Stimulated activated CD4-positive, alpha-beta T cell treated with anti-CD3 and anti-CD28 coated beads, Interleukin-15, amount 100 ng/mL, for 1 hour (primary cell): ENCODE results near the gene METTL27.
"Not testable (repeated sequence)": the region's sequence is repeated elsewhere in the genome, so short reads cannot be mapped to it uniquely, and the experiment has no call there.

ENCODE experiments used
- DNase-seq, 2 donors: peaks; one replicate each; pipeline ENCODE4 v3.0.0-alpha.2; 2020; ENCODE audit warnings: low read depth in 1 of 2, low spot score in 1 of 2

The METTL27 gene, protein sequence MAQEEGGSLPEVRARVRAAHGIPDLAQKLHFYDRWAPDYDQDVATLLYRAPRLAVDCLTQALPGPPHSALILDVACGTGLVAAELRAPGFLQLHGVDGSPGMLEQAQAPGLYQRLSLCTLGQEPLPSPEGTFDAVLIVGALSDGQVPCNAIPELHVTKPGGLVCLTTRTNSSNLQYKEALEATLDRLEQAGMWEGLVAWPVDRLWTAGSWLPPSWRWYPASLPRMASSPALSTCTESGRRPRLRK

DNA sequence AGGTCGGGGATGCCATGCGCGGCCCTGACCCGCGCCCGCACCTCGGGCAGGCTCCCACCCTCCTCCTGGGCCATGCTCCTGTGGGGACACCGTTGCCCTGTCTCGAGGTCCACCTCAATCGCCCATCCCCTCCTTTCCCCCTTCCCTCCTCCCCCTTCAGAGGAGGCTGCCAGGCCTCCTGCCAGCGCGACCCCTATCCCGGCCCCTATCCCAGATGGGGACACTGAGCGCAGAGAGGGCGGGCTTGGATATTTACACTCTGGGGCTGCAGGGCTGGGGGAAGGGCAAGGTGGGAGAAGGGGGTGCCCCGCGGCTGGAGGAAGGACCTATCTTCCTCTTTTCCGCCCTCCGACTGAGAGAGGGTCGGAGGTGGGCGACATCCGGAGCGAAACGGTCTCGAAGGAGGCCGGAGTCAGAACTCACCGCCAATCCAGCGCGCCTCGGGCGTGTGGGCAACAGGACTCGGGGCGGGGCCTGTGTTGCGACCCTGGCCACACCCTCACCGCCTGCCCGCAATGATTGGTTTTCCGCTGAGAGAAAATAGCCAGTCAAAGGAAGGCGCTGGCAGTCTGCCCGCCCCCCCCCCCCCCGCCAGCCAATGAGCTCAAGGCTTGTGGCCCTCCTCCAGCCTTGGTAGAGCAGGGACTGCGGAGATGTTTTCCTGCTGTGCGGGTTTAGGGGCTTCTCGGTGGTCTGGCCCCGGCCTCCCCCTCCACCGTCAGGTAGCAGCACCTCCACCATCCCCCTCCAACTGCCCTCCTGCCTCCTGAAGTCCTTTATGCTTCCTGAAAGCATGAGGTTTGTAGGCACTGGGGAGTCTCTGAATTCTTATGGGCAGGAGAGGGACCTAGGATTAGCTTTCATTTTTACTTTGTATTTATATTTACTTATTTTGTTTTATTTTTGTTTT, at the start of gene METTL27:
Gene METTL27 (minus strand): TSS at position 450 of the 910 bp plus-strand sequence. CDS start 376 bp downstream, at position 74.
- peak; percentile 77 to 78 for DNase-seq

DNA sequence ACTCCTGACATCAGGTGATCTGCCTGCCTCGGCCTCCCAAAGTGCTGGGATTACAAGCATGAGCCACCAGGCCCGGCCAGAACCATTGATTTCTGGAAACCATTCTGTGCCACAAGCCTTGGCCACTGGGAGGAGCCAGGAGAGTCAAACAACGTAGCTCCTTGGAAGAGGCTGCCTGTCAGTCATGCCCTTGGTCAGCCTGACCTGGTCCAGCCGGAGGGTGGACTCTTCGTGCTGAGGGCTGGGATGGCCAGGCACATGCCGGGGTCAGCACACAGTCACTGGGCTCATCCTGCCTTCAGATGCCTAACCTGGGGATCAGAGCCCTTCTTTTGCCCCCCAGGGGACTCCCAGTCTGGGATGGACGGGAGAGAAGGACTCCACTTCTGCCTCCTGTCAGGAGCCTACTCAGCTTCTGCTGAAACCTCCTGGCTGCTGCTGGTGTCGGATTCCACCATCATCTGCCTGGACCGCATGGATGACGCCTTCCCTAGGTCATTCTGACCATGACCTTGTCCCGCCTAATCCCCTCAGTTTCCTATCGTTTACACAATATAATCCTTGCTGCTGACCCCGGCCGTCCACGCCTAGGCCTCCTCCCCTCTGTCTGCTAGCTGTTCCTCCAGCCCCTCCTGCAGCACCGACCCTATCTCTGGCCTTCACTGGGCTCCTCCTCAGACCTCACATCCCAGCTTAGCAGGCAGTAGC, 49.0 kb upstream of the METTL27 start:
- DNase-seq = no peak

DNA sequence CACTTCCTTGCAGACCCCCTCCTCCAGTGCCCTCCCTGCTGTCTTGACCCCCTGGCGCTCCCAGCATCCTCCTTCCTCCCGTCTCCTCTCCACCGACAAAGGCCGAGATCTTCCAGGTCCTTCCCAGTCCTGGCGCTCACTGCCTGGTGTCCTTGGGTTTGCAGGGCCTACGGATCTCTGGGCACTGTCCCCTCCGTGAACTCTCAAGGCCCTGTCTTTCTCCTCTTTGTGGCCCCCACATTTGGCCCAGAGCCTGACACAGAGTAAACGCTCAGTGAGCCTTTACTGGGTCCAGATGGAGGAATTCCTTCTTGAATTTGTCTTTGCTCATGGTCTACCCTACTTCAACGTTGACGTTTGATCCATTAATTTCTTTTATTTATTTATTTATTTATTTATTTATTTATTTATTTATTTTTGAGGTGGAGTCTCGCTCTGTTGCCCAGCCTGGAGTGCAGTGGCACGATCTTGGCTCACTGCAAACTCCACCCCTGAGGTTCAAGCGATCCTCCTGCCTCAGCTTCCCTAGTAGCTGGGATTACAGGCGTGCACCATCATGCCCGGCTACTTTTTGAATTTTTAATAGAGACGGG, 48.3 kb upstream of the METTL27 start:
- DNase-seq = no peak

DNA sequence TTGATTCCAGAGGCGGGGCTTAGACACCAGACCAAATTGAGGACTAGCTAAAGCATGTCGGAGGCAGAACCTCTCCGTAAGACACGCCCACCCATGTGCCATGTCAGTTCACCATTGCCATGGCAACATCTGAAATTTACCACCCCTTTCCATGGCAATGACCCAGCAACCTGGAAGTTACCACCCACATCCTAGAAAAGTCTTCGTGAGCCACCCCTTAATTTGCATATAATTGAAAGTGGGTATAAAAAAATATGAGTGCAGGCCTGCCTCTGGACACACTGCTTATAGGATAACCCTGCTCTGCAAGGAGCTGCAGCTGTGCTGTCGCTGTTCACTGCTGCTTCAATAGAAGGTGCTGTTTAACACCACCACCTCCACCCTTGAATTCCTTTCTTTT, 46.6 kb upstream of the METTL27 start:
- no peak for DNase-seq

DNA sequence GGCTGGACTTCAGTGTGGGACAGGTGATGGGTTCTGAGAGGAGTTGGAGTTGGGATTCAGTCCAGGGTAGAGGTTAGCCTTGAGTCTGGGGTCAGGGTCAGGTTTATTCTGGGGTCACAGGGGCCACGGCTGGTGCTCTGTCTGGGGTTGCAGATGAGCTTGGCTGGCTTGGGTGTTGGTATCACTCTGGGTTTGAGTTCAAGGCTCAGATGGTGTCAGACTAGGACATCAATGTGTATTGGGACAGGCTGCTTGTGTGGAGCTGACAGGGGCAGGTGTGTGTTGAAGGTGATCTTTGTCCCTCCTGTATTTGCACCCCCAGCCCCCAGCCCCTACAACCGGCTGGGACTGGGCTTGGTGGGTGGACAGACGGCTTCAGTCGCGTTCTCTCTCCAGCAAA, 45.4 kb upstream of the METTL27 start:
- DNase-seq = no peak

DNA sequence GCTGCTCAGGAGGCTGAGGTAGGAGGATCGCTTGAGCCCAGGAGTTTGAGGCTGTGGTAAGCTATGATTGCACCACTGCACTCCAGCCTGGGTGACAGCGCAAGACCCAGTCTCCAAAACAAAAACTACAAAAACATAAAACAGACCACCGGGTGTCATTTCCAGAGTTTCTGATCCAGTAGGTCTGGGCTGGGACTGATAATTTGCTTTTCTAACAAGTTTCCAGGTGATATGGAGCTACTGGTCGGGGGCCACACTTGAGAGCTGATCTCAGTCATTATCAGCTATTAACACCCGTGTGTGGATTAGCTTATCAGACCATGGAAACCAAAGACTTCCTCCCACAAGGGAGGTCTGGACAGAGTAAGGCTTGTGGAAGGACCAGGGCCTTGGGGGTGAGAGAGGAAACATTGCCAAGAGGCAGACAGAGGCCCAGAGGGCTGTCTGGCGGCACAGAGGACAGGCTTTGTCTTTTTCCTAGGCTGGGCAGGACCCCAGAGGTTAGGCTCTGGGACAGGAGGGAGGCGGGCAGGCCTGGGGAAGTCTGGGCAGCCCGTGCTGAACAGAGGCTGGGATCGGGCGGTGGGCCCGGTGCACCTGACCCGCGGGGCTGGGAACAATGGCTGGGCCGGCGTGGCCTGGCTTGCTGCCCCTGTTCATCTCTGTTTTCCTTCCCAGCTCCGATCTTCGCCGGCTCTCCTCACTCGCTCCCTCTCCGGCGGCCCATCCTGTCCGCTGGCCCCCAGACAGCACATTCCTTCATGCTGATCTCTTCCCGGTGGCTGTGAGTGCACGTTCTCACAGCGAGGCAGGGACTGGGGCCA, 43.9 kb upstream of the METTL27 start:
- DNase-seq = no peak

DNA sequence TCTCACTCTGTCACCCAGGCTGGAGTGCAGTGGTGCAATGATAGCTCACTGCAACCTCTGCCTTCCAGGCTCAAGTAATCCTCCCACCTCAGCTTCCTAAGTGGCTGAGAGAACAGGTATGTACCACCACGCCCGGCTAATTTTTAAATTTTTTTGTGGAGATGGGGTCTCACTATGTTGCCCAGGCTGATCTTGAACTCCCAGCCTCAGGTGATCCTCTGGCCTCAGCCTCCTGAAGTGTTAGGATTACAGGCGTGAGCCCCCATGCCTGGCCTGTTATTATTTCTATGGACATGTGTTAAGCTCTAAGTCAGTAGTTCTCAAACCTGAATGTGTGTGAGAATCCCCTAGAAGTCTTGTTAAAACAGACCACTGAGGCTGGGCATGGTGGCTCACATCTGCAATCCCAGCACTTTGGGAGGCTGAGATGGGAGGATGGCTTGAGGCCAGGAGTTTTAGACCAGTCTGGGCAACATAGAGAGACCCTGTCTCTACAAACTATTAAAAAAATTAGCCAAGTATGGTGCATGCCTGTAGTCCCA, 43.2 kb upstream of the METTL27 start:
- no peak for DNase-seq

DNA sequence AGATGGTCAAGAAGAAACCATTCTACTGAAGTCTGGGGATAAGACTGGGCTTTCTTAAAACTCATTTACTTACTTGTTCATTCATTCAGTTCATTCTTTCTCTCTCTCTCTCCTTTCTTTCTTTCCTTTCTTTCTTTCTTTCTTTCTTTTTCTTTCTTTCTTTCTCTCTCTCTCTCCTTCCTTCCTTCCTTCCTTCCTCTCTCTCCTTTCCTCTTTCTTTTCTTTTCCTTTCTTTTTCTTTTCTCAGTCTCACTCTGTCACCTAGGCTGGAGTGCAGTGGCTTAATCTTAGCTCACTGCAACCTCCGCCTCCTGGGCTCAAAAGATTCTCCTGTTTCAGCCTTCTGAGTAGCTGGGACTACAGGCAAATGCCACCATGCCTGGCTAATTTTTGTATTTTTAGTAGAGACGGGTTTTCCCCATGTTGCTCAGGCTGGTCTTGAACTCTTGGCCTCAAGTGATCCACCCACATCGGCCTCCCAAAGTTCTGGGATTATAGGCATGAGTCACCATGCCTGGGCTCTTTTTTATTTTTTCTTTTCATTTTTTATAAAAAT, 42.6 kb upstream of the METTL27 start:
- DNase-seq = not testable (repeated sequence)

DNA sequence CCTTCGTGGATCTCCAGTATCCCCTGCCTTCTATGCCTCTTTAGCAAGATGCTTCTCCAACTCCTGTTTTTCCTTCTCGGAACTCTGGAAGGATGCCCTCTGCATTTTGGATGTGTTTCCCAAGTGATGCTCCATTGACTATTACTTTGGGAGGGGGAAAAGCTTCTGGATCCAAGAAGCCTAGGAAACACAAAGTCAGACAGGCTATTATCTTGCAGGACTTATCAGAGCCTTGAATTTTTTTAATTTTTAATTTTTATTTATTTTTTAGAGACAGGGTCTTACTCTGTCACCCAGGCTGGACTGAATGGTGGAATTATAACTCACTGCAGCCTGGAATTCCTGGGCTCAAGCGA, 39.7 kb upstream of the METTL27 start:
- DNase-seq = no peak

DNA sequence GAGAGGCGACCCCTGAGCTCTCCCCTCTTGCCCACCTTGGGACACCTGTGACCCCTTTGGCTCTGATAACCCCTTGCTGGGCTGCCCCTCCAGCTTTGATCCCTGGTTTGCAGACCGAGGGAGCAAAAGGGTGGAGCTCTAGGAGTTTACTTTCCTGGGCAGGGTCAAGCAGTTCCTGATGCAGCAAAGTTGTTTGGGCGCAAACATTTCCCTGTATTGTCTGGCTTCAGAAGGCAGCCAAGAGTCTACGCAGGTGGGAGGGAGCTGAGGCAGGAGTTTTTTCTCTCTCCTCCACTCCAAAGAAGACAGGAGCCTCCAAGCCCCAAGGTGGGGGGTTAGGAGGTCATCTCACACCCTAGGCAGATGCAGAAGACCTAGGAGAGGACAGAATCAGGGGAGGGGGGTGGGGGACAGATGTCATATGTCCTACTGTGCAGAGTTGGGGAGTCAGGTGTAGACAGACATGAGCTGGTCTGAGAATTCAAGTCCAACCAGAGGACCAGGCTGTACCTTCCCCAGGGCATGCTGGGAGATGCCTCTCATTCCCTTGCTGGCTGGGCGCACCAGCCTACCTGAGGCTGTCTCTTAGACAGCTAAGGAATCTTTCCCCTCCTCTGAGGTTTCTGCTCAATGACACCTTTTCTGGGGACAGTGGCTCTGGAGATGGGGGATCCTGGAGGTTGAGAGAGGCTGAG, 39.2 kb upstream of the METTL27 start:
- DNase-seq = no peak

DNA sequence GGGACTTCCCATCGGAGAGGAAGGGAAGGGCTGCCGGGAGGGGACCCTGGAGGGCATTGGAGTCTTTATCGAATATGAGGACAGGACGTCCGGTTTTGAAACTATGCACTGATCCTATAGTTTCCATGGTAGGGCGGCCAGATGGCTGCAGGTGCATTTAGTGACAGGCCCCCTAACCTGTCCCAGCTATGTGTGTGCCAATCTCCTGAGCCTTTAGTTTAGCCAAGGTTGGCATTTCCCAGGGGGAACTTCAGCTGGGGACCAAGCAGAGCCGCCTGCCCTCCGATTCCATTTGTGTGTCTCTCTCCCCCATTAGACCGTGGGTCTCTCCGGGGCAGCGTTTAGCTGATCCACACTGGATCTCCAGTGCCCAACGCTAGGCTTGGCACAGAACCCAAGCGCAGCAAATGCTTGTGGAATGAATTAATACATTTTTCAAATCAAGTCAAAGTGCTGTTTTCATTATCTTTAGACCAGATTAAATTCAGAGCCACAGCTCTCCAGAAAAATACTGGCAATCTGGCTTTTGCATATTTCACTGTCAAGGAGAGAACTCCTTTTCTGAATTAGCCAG, 38.5 kb upstream of the METTL27 start:
- DNase-seq = no peak

DNA sequence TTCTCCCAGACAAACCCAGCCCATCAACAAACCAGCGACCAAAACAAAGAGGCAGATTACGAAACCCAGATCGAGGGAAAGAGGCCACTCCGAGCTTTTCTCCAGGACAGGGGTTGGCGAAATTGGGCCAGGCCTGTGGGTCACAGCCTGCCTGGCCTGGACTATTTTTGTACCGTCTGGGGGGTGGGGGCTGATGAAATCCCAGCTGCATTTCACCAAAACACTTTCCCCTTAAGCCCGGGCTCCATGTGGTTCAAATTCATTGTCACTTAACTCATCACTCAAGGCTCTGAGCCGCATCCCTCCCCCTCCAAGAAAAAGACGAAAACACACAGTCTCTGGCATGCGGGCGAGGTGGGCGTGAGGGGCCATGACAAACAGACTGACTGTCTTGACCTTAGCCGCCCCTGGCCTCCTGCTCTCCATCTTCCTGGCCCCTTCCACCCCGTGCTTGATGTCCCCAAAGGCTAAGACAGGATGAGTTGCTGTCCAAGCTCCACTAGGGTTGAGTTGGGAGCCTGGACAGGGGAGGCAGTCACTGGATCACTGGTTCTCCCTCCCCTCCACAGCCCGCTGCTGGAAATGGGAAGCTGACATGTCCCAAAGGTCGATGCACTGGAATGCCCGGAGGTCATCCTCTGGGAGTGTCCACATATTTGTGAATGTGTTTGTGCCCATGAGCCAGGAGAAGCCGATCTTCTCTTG, 37.8 kb upstream of the METTL27 start:
- DNase-seq = no peak

DNA sequence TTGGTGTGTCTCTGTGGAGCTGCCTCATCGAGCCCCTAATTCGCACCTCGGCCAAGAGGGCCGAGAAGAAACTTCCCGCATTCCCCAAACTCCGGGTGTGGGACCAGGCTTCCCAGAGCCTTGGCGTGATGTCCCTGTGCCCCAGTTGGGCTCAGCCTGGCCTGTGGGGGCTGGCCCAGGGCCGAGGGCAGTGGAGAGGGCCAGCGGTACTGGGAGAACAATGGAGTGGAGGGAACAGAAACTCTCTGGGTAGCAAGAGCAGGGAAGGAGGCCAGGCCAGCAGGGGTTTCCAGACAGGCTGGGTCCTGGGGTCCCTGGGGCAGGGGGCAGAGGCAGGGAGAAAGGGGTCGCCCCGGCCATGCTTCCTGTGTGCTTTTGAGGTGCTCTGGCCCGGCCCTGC, 34.7 kb upstream of the METTL27 start:
- DNase-seq = no peak

DNA sequence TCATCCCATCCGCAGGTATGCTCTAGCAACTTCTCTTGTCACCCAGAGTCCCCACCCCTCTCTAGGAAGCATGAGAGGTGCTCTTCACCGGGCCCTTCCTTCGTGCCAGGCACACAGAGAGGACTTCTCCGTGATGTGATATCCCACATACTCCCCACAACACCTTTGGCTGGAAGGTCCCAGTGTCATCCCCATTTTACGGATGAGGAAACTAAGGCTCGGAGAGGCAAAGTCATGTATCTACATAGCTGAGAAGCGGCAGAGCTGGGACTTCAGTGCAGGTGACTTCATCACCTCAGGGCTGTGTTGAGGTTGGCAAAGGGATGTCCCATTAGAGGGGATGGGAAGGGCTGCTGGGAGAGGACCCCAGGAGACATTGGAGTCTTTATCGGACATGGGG, 34.0 kb upstream of the METTL27 start:
- DNase-seq = no peak

DNA sequence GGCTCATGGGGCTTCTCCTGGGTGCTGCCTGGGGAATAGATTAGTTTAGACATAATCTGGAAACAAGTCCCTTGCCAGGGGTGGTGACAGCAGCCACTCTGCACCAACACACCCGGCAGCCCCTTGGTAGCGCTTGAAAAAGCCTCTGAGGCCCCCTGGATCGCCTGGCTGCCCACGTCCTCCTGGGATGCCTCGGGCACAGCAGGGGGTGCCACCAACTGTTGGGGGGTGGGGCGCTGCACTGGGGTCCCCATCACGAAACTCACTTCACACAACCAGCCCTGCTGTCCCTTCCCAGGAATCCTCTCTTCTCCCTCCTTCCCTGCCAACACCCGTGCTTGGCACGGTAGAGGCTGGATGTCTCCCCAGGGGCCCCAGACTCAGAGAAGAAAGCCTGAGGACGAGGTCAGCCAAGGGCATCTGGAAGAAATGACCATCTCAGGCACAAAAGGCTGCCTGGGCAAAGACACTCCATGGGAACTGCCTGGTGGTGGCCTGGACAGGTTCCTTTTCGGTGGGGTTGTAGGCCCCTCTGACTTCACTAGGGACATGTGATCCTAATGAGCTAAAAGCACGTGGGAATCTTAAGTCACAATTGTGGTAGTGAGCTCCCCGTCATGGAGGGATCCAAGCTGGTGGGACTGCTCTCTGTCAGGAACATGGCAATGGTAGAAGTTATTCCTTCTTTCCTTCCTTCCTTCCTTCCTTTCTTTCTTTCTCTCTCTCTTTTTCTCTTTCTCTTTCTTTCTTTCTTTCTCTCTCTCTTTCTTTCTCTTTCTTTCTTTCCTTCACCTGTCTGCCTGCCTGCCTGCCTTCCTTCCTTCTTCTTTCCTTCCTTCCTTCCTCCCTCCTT, 30.0 kb upstream of the METTL27 start:
- DNase-seq = no peak

DNA sequence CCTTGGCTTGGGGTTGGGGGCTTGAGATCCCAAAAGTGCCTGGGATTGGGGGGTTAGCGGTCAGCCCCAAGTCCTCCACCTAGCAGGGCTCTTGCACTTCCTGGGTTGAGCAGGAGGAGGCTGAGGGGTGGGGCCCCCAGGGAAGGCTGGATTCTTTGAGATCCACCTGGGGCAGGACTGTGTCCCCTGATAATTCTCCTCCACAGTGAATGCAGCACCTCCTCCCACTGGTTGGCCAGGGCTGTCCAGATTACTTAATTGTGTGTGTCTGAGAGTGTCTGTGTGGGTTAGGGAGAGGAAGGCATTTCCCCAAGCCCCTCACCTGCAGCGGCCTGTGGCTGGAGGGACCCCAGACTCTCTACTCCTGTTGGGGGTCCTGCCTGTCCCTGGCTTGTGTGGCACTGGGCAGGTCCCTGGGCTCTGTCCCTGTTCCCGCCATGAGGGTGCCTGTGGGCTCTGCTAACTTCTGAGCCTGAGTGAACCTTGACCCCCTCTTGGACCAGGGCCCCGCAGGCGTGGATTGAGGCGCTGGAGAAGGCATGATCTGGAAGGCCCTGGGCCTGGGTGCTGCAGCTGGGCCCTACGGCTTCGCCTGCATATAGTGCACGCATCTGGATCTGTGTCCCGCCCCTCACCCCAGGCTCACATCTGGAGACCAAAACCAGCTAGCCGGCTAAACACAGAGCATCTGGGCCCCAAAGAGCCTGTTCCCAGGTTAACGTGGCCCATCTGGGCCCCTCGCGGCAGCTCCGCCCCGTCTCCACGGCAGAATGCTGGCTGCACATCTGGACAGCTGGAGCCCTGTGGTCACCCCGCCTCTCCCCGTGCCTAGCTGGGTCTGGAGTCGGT, 29.1 kb upstream of the METTL27 start:
- no peak for DNase-seq

DNA sequence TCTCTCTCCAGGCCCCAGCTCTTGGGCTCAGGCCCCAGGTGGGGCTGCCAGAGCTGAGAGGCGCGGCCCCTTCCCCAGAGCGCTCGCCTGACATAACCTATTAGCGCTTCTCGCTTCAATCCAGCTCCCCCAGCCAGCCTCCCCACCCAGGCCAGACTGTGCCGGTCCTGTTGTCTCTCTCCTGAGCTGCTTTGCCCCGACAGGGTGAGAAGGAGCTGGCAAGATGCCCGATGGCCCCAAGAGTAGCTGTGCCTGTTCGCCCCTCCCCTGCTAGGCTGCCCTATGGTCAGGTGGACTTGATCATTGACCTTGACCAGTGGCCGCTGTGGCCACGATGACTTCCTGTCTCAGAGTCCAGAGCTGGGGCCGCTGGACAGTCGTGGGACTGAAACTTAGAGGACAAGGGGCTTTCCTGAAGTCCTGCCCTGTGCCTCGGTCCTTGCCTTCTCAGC, 27.8 kb upstream of the METTL27 start:
- DNase-seq = no peak
